Renal cortex interstitium (tissue), 11 donors: ENCODE results near the gene DAPK2. TPM values are rescaled to one million over a fixed set of nuclear protein-coding genes. Genes with fewer than 3 reads are reported as not detected.

ENCODE experiments used
- DNase-seq, 11 donors: peaks; one replicate each; pipeline ENCODE4 v3.0.0-alpha.2; 2013; ENCODE audit warnings: low read depth in 9 of 11, low spot score in 4 of 11; ENCODE audit errors: extremely low read depth in 1 of 11
- polyA plus RNA-seq, 3 donors: library from polyadenylated mRNA; unstranded; fragments of 120-200 nt; gene quantifications; one replicate each; pipeline ENCODE4 v1.2.1, GENCODE V29; 2013; ENCODE audit not compliant: insufficient read length in 3 of 3

The DAPK2 gene
- polyA plus RNA-seq, 3 donors, result 5.8 to 6.4 (median 5.8) TPM

DNA sequence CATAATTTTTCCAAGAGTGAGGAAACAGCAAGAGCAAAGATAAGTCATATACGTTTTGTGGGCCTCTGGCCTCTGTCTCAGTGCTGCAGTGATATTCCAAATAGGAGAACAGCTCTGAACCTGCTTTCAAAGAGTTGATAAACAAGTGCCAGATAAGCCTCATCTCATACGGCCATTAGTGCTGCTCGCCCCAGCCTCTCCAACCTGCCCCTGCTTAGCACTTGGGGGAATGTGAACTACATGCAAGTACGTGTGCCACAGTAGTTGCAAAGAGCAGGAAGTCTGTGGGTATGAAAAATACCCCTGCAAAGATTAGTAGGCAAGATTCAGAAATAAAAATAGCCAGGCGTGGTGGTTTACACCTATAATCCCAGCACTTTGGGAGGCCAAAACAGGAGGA, 14.0 kb downstream of the DAPK2 start:
- no peak for DNase-seq

DNA sequence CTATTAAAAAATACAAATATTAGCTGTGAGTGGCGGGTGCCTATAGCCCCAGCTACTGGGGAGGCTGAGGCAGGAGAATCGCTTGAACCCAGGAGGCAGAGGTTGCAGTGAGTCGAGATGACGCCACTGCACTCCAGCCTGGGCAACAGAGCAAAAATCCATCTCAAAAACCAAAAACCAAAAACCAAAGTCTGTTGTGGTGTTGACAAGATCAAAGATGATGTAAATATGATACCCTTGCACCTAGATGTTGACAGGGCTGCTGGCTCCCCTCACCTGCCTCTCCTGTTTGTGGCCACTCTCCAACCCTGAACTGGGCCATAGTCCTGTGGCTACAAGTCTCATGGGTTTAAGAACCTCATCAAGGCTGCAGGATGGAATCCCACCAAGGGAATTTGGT, 16.2 kb downstream of the DAPK2 start:
- DNase-seq, result no peak

DNA sequence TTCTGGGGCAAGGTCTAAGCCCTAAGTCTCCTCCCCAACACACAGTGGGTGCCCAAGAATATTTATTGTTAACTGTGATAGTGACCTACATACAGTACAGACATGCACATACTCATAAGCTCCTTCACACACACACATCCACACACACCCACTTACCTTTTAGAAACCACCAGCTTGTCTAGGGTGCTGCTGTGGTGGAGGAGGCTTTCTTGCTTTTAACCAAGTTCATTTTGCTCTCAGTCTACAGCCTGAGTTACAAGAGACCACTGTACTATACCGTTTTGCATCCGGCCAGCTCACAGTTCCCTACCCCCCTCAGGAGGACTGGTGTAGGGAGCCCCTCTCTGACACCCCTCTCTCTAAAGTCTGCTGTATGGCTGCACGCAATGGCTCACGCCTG, 16.7 kb downstream of the DAPK2 start:
- DNase-seq, result no peak

DNA sequence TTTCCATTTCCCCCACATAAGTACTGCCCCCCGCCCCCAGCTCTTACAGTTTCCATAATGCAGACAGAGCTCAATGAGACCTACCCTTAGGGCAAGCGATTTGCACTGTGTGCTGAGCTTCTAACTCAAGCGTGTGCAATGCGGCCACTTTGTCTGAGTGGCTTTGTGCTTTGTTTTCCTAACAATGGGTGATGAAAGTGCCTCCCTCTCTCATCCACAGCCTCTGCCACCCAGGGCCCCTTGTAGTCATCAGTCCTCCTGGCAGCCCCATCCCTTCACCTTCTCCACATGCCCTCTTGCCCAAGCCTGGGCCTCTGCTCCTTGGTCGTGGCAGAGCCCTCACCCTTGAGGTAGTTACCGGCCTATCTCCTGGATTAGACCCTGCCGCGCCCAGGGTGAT, 17.2 kb downstream of the DAPK2 start:
- DNase-seq, result no peak

DNA sequence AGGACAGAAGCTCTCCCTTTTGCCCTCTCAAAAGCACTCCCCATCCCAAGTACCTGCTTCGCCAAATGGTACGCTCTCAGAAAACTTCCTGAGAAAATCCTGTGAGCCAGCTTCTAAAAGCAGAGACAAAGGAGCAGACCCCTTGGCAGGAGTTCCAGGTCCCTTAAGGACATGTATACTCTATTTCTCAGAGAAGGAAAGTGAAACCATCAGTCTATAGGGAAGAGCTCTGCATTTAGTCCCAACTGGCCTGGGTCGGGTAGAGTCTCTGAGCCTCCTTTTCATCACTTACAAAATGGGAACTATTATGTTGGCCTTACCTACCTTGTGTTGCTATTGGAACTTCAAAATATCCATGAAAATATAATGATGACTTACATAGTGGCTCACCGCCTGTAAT, 19.7 kb downstream of the DAPK2 start:
- DNase-seq, result no peak

DNA sequence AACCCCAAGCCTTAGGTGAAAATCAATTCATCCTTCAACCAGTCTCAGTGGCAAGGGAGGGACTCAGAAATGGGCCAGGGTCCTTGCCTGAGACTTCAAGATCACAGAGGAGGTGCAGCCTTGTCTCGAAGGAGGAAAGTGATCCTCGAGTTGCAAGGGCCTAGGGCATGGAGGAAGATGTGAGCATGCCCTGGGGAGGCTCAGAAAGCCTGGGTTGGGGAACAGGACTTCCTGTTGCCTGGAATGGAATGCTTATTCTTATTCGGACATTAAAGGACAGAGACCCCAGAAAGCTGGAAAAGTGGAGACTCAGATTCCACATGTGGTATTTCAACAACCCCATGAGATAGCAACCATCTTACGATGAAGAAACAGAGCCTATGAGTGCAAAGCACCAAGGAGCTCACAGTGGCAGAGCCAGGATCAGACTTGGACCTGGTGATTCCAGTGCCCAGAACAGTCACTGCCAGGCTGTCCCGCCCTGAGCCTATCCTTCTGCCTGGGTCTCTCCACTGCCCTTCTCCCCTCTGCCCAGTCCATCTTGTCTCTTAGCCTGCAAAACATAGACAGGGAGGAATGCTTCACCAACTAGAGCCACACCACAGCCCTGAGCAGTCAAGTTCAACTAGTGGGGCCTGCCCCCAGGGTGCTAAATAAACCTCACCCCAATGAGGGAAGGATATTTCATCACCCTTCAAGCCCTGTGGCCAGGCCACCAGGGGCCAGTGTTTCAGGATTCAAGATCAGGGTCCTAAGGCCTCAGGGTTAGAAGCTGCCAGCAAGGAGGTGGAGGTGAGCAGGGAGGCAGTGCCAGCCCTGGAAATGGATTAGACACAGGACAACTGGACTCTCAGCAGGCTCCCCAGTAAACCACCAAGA, 21.9 kb downstream of the DAPK2 start:
- DNase-seq, result no peak

DNA sequence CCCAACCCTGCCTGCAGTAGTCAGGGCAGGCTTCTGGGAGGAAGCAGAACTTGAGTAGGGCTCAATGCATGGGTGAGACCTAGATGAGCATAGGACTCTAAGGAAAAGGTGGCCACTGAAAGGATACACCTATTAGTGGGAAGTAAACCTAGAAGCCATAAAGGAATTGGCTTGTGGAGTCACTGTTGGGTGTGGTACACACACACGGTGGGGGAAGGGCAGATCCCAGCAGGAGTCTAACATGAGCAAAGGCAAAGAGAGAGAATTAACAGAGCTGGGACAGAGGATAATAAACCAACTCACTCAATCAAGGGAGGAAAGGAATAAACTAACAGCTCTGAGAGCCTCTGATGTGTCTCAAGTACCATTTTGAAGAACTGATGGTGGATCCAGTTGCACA, 23.1 kb downstream of the DAPK2 start:
- DNase-seq, result no peak

DNA sequence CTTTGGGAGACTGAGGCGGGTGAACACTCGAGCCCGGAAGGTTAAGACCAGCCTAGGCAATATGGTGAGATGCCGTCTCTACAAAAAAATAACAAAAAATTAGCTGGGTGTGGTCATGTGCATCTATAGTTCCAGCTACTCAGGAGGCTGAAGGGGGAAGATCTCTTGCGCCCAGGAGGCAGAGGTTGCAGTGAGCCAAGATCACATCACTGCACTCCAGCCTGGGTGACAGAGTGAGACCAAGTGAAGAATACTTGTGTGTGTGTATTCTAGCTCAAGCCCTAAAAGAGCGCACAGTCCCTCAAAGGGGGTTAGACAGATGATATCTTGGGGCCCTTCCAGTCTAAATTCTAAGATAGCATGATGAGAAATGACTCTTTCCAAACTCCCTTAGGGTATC, 23.7 kb downstream of the DAPK2 start:
- DNase-seq, result no peak

DNA sequence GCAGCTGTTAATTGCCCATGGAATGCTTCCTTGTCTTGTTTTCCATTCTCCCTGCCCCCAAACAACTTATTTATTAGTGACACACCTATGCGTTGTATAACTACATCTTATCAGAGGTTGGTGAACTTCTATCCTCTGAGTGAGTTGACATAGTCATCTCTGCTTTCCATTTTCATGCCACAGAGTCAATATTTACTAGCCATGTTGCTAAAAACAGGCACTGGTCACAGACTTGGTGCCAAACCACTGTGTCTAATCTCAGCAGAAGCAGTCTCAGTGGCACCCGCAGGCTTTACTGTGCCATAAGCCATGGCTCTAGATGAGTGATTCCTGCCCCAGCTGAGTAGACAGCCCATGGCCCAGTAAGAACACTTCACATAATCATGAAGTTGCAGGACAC, 26.5 kb downstream of the DAPK2 start:
- no peak for DNase-seq

DNA sequence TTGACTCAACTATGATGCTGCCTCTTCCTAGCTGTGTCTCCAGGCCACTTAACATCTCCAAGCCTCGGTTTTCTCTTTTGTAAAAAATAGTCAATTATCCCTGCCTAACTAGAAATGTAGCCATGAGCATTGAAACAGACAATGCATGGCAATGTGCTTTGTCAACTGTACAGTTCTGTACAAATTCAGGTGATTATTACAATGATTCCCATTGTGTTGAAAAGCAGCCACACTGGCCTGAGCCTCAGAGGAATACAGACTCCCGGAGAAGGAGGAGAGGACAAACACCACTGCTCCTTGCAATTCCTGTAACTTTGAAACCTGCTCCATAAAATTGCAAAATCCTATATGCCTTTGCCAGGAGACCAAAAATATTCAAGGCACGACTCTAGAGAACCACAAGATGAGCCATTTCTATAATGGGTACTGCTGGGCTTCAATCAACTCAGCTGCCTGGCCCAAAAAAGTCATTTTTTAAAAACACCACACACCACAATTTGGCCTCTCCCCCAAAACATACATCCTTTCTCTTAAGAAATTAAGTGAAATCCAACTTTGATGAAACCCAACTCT, 28.6 kb downstream of the DAPK2 start:
- DNase-seq, result no peak

DNA sequence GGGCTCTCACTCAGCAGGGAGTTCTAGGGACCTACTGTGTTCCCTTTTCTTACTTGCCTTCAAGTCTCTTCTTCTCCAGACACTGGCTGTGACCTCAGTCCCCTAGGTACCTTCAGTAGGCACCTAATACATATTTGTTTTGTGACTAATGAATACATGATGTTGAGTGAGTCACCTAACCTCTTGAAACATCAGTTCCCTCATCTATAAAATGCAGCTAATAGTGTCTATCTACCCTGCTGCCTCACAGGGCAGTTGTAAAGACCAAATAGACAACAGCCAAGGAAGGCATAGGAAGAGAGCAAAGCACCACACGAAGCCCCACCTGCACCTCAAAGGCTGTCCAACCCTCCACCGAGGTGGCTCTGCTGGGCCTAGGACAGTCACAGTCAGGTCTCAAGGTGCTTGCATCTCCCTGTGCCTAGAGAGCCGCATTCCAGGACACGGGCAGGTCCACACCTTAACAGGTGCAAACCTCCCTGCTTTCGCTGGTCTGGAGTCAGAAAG, 29.1 kb downstream of the DAPK2 start:
- no peak for DNase-seq

DNA sequence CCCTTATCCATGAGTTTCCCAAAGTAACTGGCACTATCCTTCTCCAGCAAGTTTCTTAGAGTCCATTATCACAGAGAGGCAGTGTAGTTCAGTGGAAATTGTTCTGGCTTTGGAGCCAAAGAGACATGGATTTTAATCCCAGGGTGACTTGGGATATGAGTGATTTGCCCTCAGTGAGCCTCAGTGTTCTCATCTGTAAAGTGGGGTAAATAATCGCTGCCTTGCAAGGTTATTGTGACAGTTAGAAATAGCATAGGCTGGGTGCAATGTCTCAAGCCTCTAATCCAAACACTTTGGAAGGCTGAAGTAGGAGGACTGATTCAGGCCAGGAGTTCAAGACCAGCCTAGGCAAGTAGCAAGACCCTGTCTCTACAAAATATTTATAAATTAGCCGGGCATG, 30.0 kb downstream of the DAPK2 start:
- no peak for DNase-seq

DNA sequence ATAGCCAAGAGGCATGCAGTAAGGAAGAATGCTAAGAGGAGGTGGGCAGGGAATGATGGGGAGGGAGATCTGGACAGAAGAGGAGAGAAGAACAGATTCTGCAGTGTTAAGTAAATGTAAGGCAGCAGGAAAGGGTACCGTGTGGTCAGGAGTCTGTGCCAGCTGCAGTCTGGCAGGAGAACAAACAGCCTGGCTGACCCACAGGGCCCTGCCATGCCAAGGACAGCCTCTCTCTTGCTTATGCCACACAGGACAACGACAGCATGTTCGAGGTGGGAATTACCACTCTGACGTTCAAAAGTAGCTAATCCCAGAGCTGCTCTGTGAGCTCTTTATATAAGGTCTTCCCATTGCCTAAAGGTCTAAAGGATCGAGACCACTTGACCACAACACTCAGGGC, 31.3 kb downstream of the DAPK2 start:
- no peak for DNase-seq

DNA sequence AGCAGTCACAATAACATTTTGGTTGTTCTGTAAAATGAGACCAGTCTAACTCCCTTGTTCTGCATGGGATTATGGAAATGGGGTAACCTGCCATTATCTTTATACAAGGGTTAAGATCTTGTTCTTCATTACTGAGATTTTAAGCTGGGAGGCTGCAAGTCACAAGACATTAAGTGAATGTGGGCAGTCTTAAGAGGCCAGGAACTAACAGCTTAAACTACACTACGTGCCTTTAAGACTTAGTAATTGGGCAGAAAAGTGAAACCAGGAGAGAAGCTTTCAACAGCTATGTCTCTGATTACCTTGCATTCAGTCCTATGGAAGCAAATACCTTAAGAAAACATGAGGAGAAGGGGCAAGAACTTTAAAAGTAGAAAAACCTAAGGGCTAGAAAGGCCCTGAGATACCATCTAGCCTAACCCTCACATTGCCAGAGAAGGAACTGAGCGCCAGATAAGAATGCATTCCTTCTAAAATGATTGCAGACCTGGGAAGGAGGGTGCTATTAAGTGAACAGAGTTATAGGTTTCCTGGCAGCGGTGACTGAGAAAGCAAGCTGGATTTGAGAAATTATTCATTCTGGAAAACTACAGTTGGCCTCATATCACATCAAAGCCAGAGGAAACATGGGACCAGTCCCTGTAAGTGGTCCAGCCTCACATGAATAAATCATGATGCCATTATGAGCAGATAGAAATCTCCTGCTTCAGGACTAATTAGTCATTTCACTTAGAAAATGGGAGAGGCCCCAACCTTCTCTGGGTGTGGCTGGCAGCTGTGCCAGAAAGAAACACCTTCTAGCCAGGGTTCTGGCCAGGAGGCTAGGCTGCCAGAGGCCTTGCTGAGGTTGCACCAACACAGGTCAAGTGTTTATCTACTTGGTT, 32.9 kb downstream of the DAPK2 start:
- no peak for DNase-seq

DNA sequence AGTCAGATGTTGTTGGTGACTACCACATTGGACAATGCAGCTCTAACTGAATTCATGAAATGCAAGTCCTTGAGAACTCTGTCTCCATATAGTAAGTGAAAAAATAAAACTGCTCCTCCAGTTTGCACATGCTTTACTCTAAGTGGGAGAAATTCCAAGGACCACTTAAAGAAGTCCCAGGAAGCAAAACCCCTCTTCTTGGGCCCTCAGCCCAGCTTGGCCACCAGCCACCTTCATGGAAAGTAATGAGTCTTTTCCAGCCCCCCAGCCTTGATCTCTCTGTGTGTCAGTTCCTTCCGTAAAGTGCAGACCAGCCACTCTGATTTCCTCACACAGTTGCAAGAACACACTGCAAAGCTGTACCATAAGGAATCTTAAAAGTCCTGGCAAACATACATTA, 34.5 kb downstream of the DAPK2 start:
- DNase-seq, result no peak

DNA sequence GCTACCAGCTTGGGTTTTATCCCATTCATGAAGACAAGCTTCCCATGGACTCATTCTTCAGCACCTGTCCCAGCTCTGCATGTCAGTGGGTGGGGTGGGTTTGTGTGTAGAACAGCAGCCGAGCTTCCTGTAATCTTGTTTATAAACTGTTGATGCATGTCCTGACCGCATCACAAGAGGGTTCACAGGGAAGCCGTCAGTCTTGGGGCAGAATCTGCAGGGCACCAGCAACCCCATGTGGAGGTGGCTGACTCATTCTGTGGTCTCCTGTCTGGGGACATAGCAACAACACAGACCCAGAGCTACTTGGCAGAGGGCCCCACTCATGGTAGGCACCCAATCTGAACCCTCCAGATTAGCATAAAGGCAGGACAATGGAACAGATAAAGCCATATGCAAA, 35.6 kb downstream of the DAPK2 start:
- DNase-seq, result peak in 1 of 11 donors; percentile 9

DNA sequence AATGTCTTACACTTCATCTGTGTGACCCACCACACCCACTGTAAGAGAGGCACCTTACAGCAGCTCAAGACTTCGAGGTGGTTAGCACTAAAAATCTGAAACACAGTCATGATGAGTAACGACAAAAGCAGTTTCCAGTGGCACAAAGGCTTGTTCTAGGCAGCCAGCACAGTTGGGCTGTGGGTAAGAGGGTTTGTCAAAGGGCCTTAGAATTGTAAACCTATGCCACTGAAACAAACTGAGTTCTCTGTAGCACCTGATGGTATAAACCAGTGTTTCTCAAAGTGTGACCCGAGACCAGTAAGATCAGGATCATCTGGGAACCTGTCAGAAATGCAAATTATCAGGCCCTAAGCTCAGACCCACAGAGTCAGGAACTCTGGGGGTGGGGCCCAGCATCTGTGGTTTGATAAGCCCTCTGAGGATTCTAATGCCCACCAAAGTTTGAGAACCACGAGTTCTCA, 36.5 kb downstream of the DAPK2 start:
- DNase-seq, result no peak

DNA sequence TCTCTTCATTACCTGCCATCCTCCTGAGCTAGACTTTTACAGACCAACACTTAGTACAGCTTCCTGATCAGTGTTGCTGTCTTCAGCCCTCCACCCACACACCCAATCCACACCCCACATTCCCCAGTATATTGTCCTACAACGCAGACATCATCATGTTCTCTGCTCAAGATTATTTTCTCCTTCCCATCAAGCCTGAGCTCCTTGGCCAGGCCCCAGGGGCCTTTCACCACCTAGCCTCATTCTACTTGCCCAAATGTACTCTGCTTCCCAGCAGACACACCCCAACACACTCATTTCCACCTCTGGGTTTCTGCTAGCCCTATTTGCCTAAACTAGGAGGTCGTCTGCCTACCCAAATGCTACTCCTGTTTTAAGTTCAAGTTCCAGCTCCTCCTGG, 37.0 kb downstream of the DAPK2 start:
- no peak for DNase-seq

DNA sequence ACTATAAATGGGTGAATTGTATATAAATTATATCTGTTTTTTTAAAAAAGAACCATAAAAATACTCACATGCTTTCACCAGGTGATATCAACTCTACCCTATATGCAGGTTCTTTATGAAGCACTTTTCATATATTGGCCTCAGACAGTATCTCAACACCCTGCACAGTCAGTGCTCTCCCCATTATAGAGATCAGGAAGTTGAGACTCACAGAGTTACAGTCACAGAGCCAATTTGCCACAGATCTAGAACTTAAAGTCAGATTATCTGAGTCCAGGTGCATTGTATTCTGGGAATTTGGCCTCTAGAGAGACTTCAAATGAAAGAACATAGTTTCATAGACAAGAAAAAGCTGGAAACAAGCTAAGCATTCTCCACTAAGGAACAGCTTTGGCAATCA, 38.1 kb downstream of the DAPK2 start:
- DNase-seq, result no peak

DNA sequence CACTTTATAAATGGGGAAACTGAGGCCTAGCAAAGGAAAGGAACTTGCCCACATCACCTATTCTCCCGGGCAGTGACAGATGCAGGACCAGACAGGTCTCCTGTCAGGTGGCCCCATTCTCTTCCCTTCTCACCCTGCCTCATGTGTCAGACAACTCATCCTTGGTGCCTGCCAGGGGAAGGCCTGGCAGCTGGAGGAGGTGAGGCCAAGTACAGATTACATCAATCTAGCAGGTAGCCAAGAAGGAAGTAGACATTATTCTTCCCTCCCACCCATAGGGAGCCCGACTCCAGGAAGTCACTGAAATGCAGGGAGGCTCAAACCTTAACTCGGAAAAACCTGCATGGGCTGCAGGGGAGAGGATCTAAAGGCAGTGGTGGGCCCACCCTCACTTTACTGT, 39.6 kb downstream of the DAPK2 start:
- DNase-seq, result no peak
